Measurements from ENCODE around the gene HOXC9. TPM values are rescaled to one million over a fixed set of nuclear protein-coding genes. Genes with fewer than 3 reads are reported as not detected.

HOXC9 gene
- polyA plus RNA-seq, 2 of the 4 experiments (the other 2 are of a cell fraction), result 5.2 to 6.6 TPM

GRCh38 chr12:53986686-53987483 is 13.1 kb upstream of the HOXC9 start:
- Histone ChIP-seq H3K9me3 (no peaks in the 10 kb centered on the region), H3K4me1 (peaks cover 29% of the 10 kb centered on the region), H3K4me2 (no peak overlapping the region), H3K27ac (no peak overlapping the region), H3K4me3 (no peak overlapping the region)
- no peak for TF ChIP-seq EHMT2 (IDR thresholded peaks at IDR 0.05; ENCODE audit: low read depth)
- no peak for TF ChIP-seq HOXA7 (CRISPR knock-in tag; IDR thresholded peaks at IDR 0.05)
- no peak for TF ChIP-seq RFX5 (IDR thresholded peaks at IDR 0.05)
- no peak for TF ChIP-seq CTCF (IDR thresholded peaks at IDR 0.05)
- TF ChIP-seq, protein P1, sequence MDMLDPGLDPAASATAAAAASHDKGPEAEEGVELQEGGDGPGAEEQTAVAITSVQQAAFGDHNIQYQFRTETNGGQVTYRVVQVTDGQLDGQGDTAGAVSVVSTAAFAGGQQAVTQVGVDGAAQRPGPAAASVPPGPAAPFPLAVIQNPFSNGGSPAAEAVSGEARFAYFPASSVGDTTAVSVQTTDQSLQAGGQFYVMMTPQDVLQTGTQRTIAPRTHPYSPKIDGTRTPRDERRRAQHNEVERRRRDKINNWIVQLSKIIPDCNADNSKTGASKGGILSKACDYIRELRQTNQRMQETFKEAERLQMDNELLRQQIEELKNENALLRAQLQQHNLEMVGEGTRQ (IDR thresholded peaks at IDR 0.05), result no peak
- TF ChIP-seq PHF8 (IDR thresholded peaks at IDR 0.05; ENCODE audit: borderline replicate concordance, low read depth), result no peak
- no peak for TF ChIP-seq MAFK (IDR thresholded peaks at IDR 0.05; ENCODE audit: partially characterized antibody)
- no peak for TF ChIP-seq FOXS1 (CRISPR knock-in tag; IDR thresholded peaks at IDR 0.05)
- POLR2A ChIA-PET, result interaction anchor here (1.1 kb wide), 1 partner anchor 12 kb away, joined by 3 read pairs; no protein-coding TSS in a partner anchor
- ATAC-seq (no peak), FAIRE-seq (no peak), DNase-seq (ENCODE audit: low read depth in 1 of 2, low spot score in 1 of 2) (no peak)
- CTCF ChIA-PET, result interaction anchor here (0.6 to 5.8 kb wide), 21 partner anchors 15 to 310 kb away, joined by 3 to 171 read pairs (median 12); partner anchors contain the start of genes HOXC12, HOXC5, HOXC8 and HOXC9
- WGBS (ENCODE audit: missing lambda C conversion rate), result 91% methylated on average over 21 of the region's 21 CpGs

DNA sequence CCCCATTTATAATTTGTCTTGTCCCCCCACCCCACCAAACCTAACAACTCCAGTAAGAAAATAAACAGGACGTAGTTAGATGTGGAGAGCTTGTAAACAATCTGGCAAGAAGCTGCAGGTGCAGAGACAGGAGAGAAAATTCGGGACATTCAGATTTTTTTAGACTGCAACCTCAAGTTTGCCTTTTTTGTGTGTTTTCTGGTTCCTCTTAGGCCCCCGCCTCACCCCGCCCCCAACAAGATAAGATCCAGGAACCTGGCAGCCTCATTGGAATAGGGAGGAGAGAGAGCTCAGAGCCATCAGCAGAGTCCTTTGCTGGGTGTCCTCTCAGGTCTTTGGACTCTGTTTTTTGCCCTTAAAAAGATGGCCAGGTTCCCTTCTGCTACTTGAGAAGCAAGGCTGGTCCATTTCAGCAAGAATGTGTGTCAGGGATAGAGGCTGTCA is 12.2 kb upstream of the HOXC9 start:
- H3K27ac ChIP-seq, result no peak overlapping the region
- H3K4me1 ChIP-seq, result peaks cover 29% of the 10 kb centered on the region
- WGBS (ENCODE audit: missing lambda C conversion rate), result 42% methylated on average over 4 of the region's 4 CpGs
- H3K9me3 ChIP-seq, result no peaks in the 10 kb centered on the region
- no peak for ATAC-seq
- no peak overlapping the region for H3K4me2 ChIP-seq
- POLR2A ChIA-PET, result interaction anchor here (1.1 kb wide), 1 partner anchor 11 kb away, joined by 3 read pairs; no protein-coding TSS in a partner anchor
- DNase-seq (ENCODE audit: low read depth in 1 of 2, low spot score in 1 of 2), result no peak
- no peak overlapping the region for H3K4me3 ChIP-seq
- CTCF ChIA-PET, result interaction anchor here (0.6 to 5.8 kb wide), 30 partner anchors 12 to 394 kb away, joined by 3 to 171 read pairs (median 5); partner anchors contain the start of genes HOXC11, HOXC12, HOXC5 and HOXC8
- no peak for FAIRE-seq
- TF ChIP-seq, protein P2, sequence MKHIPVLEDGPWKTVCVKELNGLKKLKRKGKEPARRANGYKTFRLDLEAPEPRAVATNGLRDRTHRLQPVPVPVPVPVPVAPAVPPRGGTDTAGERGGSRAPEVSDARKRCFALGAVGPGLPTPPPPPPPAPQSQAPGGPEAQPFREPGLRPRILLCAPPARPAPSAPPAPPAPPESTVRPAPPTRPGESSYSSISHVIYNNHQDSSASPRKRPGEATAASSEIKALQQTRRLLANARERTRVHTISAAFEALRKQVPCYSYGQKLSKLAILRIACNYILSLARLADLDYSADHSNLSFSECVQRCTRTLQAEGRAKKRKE (CRISPR knock-in tag; IDR thresholded peaks at IDR 0.05; ENCODE audit: low read depth), result no peak
- TF ChIP-seq HEYL (CRISPR knock-in tag; IDR thresholded peaks at IDR 0.05) (no peak), HOXB13 (CRISPR knock-in tag; IDR thresholded peaks at IDR 0.05; ENCODE audit: low read depth) (no peak), HMGXB4 (CRISPR knock-in tag; IDR thresholded peaks at IDR 0.05; ENCODE audit: borderline replicate concordance) (no peak), ZSCAN20 (CRISPR knock-in tag; IDR thresholded peaks at IDR 0.05) (no peak), ZC3H11A (IDR thresholded peaks at IDR 0.05) (no peak), GATA3 (IDR thresholded peaks at IDR 0.05; ENCODE audit: borderline replicate concordance) (no peak), RAD21 (conservative IDR thresholded peaks at IDR 0.05 in 1 of 2, IDR thresholded peaks at IDR 0.05 in 1 of 2) (no peak), CTCF (IDR thresholded peaks at IDR 0.05) (no peak)
- TF ChIP-seq, protein P3, sequence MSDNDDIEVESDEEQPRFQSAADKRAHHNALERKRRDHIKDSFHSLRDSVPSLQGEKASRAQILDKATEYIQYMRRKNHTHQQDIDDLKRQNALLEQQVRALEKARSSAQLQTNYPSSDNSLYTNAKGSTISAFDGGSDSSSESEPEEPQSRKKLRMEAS (IDR thresholded peaks at IDR 0.05), result no peak
- TF ChIP-seq, protein P4, sequence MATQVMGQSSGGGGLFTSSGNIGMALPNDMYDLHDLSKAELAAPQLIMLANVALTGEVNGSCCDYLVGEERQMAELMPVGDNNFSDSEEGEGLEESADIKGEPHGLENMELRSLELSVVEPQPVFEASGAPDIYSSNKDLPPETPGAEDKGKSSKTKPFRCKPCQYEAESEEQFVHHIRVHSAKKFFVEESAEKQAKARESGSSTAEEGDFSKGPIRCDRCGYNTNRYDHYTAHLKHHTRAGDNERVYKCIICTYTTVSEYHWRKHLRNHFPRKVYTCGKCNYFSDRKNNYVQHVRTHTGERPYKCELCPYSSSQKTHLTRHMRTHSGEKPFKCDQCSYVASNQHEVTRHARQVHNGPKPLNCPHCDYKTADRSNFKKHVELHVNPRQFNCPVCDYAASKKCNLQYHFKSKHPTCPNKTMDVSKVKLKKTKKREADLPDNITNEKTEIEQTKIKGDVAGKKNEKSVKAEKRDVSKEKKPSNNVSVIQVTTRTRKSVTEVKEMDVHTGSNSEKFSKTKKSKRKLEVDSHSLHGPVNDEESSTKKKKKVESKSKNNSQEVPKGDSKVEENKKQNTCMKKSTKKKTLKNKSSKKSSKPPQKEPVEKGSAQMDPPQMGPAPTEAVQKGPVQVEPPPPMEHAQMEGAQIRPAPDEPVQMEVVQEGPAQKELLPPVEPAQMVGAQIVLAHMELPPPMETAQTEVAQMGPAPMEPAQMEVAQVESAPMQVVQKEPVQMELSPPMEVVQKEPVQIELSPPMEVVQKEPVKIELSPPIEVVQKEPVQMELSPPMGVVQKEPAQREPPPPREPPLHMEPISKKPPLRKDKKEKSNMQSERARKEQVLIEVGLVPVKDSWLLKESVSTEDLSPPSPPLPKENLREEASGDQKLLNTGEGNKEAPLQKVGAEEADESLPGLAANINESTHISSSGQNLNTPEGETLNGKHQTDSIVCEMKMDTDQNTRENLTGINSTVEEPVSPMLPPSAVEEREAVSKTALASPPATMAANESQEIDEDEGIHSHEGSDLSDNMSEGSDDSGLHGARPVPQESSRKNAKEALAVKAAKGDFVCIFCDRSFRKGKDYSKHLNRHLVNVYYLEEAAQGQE (IDR thresholded peaks at IDR 0.05), result no peak
